Loucy (cell line): ENCODE data around the gene TPST2.

Source experiments
- H2AFZ ChIP-seq: fragments of 200-600 bp; sonication (generic); 2 replicates; pipeline ENCODE4 v1.6.0; 2016; ENCODE audit warnings: antibody characterized with exemption, mild to moderate bottlenecking, low read length, moderate library complexity
- H3F3A ChIP-seq: fragments of 200-600 bp; 2 replicates; pipeline ENCODE4 v1.6.0; 2016; ENCODE audit warnings: antibody characterized with exemption, low read depth, mild to moderate bottlenecking
- H3K27me3 ChIP-seq: fragments of 200-600 bp; sonication (generic); 2 replicates; pipeline ENCODE4 v1.6.1; 2014; ENCODE audit warnings: low read length, mild to moderate bottlenecking; ENCODE audit not compliant: insufficient read depth, poor library complexity, severe bottlenecking
- H3K36me3 ChIP-seq: fragments of 200-600 bp; sonication (generic); 2 replicates; pipeline ENCODE4 v1.6.1; 2016; ENCODE audit warnings: low read length; ENCODE audit not compliant: insufficient read depth
- H3K4me1 ChIP-seq: fragments of 200-600 bp; sonication (generic); 2 replicates; pipeline ENCODE4 v1.5.1; 2014; ENCODE audit warnings: low read length, mild to moderate bottlenecking; ENCODE audit not compliant: insufficient read depth, poor library complexity, severe bottlenecking
- H3K4me2 ChIP-seq: fragments of 200-600 bp; sonication (generic); 2 replicates; pipeline ENCODE4 v1.6.0; 2014; ENCODE audit warnings: antibody characterized with exemption, low read length, low read depth, mild to moderate bottlenecking; ENCODE audit not compliant: poor library complexity, severe bottlenecking
- H3K4me3 ChIP-seq: fragments of 200-600 bp; sonication (generic); 2 replicates; pipeline ENCODE4 v1.5.1; 2014; ENCODE audit warnings: low read length, mild to moderate bottlenecking, mixed read lengths; ENCODE audit not compliant: poor library complexity, severe bottlenecking
- H3K79me2 ChIP-seq: fragments of 200-600 bp; sonication (generic); 2 replicates; pipeline ENCODE4 v1.6.1; 2014; ENCODE audit warnings: low read length; ENCODE audit not compliant: insufficient read depth
- H3K9ac ChIP-seq: fragments of 200-600 bp; sonication (generic); 2 replicates; pipeline ENCODE4 v1.6.0; 2014; ENCODE audit warnings: mild to moderate bottlenecking, low read depth, low read length, moderate library complexity; ENCODE audit not compliant: poor library complexity, severe bottlenecking
- H3K9me2 ChIP-seq: fragments of 200-600 bp; sonication (generic); replicated peaks from 2 replicates; pipeline ENCODE4 v1.6.1; 2016; ENCODE audit warnings: low read depth, low read length, mixed read lengths
- H3K9me3 ChIP-seq: fragments of 200-600 bp; sonication (generic); 2 replicates; pipeline ENCODE4 v1.6.1; 2014; ENCODE audit warnings: mild to moderate bottlenecking, antibody characterized with exemption, low read length, low read depth; ENCODE audit not compliant: insufficient read depth
- H4K20me1 ChIP-seq: fragments of 200-600 bp; sonication (generic); 2 replicates; pipeline ENCODE4 v1.6.0; 2014; ENCODE audit warnings: antibody characterized with exemption, low read length, mild to moderate bottlenecking; ENCODE audit not compliant: insufficient read depth, poor library complexity, severe bottlenecking
- EZH2phosphoT487 ChIP-seq: fragments of 200-600 bp; IDR thresholded peaks from 2 replicates; pipeline ENCODE4 v1.6.1; 2018; ENCODE audit warnings: antibody characterized with exemption, mild to moderate bottlenecking, moderate library complexity, borderline replicate concordance
- TF ChIP-seq, protein P1 (sequence below): fragments of 200-600 bp; sonication (generic); conservative IDR thresholded peaks from 2 replicates; pipeline ENCODE4 v1.5.1; 2014; ENCODE audit warnings: mild to moderate bottlenecking, antibody characterized with exemption, low read length

Gene TPST2

GRCh38 chr22:26524870-26525269, 65.1 kb downstream of the TPST2 start:
- Histone ChIP-seq H3K36me3 (peaks cover 7% of the 10 kb centered on the region; the same call in 1 of the 2 replicates), H3K4me1 (no peaks in the 10 kb centered on the region), H3K27me3 (no peaks in the 10 kb centered on the region), H3K4me2 (no peak overlapping the region), H3F3A (no peaks in the 10 kb centered on the region), H3K79me2 (no peaks in the 10 kb centered on the region), H3K9ac (no peak overlapping the region), H4K20me1 (no peaks in the 10 kb centered on the region), H3K4me3 (no peak overlapping the region), H3K9me2 (no peaks in the 10 kb centered on the region), H3K9me3 (no peaks in the 10 kb centered on the region), H2AFZ (no peak overlapping the region)
- TF ChIP-seq EZH2phosphoT487 = no peak
- TF ChIP-seq, protein P1, sequence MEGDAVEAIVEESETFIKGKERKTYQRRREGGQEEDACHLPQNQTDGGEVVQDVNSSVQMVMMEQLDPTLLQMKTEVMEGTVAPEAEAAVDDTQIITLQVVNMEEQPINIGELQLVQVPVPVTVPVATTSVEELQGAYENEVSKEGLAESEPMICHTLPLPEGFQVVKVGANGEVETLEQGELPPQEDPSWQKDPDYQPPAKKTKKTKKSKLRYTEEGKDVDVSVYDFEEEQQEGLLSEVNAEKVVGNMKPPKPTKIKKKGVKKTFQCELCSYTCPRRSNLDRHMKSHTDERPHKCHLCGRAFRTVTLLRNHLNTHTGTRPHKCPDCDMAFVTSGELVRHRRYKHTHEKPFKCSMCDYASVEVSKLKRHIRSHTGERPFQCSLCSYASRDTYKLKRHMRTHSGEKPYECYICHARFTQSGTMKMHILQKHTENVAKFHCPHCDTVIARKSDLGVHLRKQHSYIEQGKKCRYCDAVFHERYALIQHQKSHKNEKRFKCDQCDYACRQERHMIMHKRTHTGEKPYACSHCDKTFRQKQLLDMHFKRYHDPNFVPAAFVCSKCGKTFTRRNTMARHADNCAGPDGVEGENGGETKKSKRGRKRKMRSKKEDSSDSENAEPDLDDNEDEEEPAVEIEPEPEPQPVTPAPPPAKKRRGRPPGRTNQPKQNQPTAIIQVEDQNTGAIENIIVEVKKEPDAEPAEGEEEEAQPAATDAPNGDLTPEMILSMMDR = no peak

DNA sequence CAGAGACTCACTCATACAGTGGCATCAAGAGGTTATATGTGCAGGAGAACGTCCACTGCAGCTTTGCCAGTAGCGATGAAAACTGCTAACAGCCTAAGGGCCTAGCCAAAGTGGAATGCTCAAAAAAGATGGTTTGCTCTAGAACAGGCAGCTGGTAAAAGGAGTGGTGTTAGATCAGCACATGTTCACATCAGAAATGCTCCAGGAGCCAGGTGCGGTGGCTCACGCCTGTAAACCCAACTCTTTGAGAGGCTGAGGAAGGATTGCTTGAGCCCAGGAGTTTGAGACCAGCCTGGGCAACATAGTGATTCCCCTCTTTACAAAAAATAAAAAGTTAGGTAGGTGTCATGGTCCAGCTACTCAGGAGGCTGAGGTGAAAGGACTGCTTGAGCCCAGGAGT, 67.3 kb downstream of the TPST2 start:
- Histone ChIP-seq H3K27me3 (no peaks in the 10 kb centered on the region), H3K4me2 (no peak overlapping the region), H2AFZ (no peak overlapping the region), H3K9me2 (no peaks in the 10 kb centered on the region), H3K9me3 (no peaks in the 10 kb centered on the region), H3K36me3 (peaks cover 1% of the 10 kb centered on the region; the same call in 1 of the 2 replicates), H3K79me2 (no peaks in the 10 kb centered on the region), H3K9ac (no peak overlapping the region), H3K4me3 (no peak overlapping the region), H4K20me1 (no peaks in the 10 kb centered on the region), H3K4me1 (no peaks in the 10 kb centered on the region), H3F3A (no peaks in the 10 kb centered on the region)
- TF ChIP-seq, protein P1 = no peak
- no peak for TF ChIP-seq EZH2phosphoT487

DNA sequence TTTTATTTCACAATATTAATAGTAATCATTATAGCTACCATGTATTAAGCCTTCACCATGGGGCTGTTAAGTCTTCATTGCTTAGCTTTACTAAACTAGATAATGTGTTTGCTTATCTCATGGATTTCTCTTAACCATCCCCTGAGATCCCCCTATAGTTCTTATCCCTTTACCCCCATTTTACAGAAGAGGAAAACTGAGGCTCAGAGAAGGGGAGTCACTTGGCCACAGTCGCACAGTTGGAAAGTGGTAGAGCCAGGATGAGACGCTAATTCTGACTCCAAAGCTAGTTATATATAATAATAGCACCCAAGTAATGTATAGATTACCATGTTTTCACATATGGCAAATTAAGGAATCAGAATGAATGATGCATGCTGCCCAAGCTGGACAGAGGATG, 67.9 kb downstream of the TPST2 start:
- no peaks in the 10 kb centered on the region for H3K79me2 ChIP-seq
- no peak overlapping the region for H3K4me2 ChIP-seq
- H3K4me1 ChIP-seq = no peaks in the 10 kb centered on the region
- no peaks in the 10 kb centered on the region for H3K27me3 ChIP-seq
- H3K9me3 ChIP-seq = no peaks in the 10 kb centered on the region
- no peaks in the 10 kb centered on the region for H4K20me1 ChIP-seq
- no peaks in the 10 kb centered on the region for H3K9me2 ChIP-seq
- TF ChIP-seq, protein P1 = no peak
- TF ChIP-seq EZH2phosphoT487 = no peak
- H3K4me3 ChIP-seq = no peak overlapping the region
- H3K9ac ChIP-seq = no peak overlapping the region
- no peaks in the 10 kb centered on the region for H3K36me3 ChIP-seq
- no peaks in the 10 kb centered on the region for H3F3A ChIP-seq
- no peak overlapping the region for H2AFZ ChIP-seq
